Choroid plexus epithelial cell (primary cell): ENCODE results near the gene ANKRD40.
A peak's percentile ranks its signal among the peaks of the same experiment; 100 is the strongest.

Experiments
- DNase-seq: peaks from one replicate; pipeline ENCODE4 v3.0.0-alpha.2; 2010; ENCODE audit warnings: low read depth
- H3K4me3 ChIP-seq: 2 replicates; pipeline ENCODE4 v1.5.1; 2011; ENCODE audit warnings: low read depth, mild to moderate bottlenecking, control low read depth, low read length, moderate library complexity
- CTCF ChIP-seq: conservative IDR thresholded peaks from 2 replicates; pipeline ENCODE4 v1.5.1; 2011; ENCODE audit warnings: low read depth, mild to moderate bottlenecking, control low read depth, inconsistent platforms, low read length, moderate library complexity

ANKRD40 gene

GRCh38 chr17:50653738-50654137 is 54.0 kb downstream of the ANKRD40 start:
- no peak for DNase-seq
- no peak for TF ChIP-seq CTCF
- no peak overlapping the region for H3K4me3 ChIP-seq

GRCh38 chr17:50651661-50652060 is 56.1 kb downstream of the ANKRD40 start:
- no peak for DNase-seq
- no peak overlapping the region for H3K4me3 ChIP-seq
- no peak for TF ChIP-seq CTCF

GRCh38 chr17:50649042-50649908 is 58.4 kb downstream of the ANKRD40 start:
- no peak overlapping the region for H3K4me3 ChIP-seq
- DNase-seq = peak; percentile 41
- TF ChIP-seq CTCF = no peak

- DNase-seq = no peak
- H3K4me3 ChIP-seq = no peak overlapping the region
- TF ChIP-seq CTCF = no peak
Observed at GRCh38 chr17:50647187-50647586, 60.5 kb downstream of the ANKRD40 start.

- no peak for DNase-seq
Observed at GRCh38 chr17:50645748-50646682, 61.7 kb downstream of the ANKRD40 start.

More at GRCh38 chr17:50645748-50646682, 61.7 kb downstream of the ANKRD40 start:
- TF ChIP-seq CTCF = no peak
- no peak overlapping the region for H3K4me3 ChIP-seq
